ENCODE measurements around the gene WDR5B.

GRCh38 chr3:122435950-122436349 lies 20.1 kb upstream of the WDR5B start:
- TF ChIP-seq CTCF (optimal IDR thresholded peaks at IDR 0.05 in 1 of 3, IDR thresholded peaks at IDR 0.05 in 1 of 3, conservative IDR thresholded peaks at IDR 0.05 in 1 of 3; ENCODE audit: extremely low read depth in 1 of 3, insufficient read depth in 2 of 3, low read length in 3 of 3) (no peak), EZH2 (IDR thresholded peaks at IDR 0.05; ENCODE audit: low read length) (no peak)
